GM19193 (cell line): Measurements from ENCODE around the gene HOXC10.

ENCODE experiments used
- POLR2A ChIP-seq: IDR thresholded peaks from 4 replicates; pipeline ENCODE4 v1.6.1; 2011; ENCODE audit not compliant: insufficient read depth, insufficient read length; ENCODE audit errors: extremely low read depth

Gene HOXC10

GRCh38 chr12:53976823-53977595 lies 7.9 kb upstream of the HOXC10 start:
- no peak for TF ChIP-seq POLR2A

GRCh38 chr12:53977596-53978445 lies 7.1 kb upstream of the HOXC10 start:
- no peak for TF ChIP-seq POLR2A

GRCh38 chr12:53978477-53979356 lies 6.2 kb upstream of the HOXC10 start:
- no peak for TF ChIP-seq POLR2A

- TF ChIP-seq POLR2A: no peak
Observed at GRCh38 chr12:53980104-53980801, 4.7 kb upstream of the HOXC10 start.

- no peak for TF ChIP-seq POLR2A
Observed at GRCh38 chr12:53980802-53981496, 4.0 kb upstream of the HOXC10 start.

- TF ChIP-seq POLR2A: no peak
Observed at GRCh38 chr12:53981634-53982565, 3.0 kb upstream of the HOXC10 start.

GRCh38 chr12:53982648-53983567 lies 2.0 kb upstream of the HOXC10 start:
- no peak for TF ChIP-seq POLR2A

GRCh38 chr12:53983568-53983949 lies 1.4 kb upstream of the HOXC10 start:
- no peak for TF ChIP-seq POLR2A

GRCh38 chr12:53983950-53984572 lies 885 bp upstream of the HOXC10 start:
- no peak for TF ChIP-seq POLR2A

GRCh38 chr12:53985692-53985993 lies 697 bp downstream of the HOXC10 start:
- TF ChIP-seq POLR2A: no peak

GRCh38 chr12:53985994-53986685 lies 1.2 kb downstream of the HOXC10 start:
- TF ChIP-seq POLR2A: no peak
